Adrenal gland (tissue), 12 donors: ENCODE measurements around the gene HSF2BP. TPM values are rescaled to one million over a fixed set of nuclear protein-coding genes. Genes with fewer than 3 reads are reported as not detected.
"Not testable (repeated sequence)": the region's sequence is repeated elsewhere in the genome, so short reads cannot be mapped to it uniquely, and the experiment has no call there.

Experiments used
- DNase-seq, 7 donors: peaks; one replicate each; pipeline ENCODE4 v3.0.0-alpha.2; 2019 to 2020
- H3K27ac ChIP-seq, 5 donors: fragments of 200-600 bp; sonication (generic) in 4 of 5; 1 replicate in 3 of 5; 2 replicates in 2 of 5; pipeline versions ENCODE4 v1.5.1 to v1.8.0; 2016 to 2020; ENCODE audit warnings: mild to moderate bottlenecking in 1 of 5
- H3K27me3 ChIP-seq: fragments of 200-600 bp; 2 replicates; pipeline ENCODE4 v1.8.0; 2021
- H3K36me3 ChIP-seq, 2 donors: fragments of 200-600 bp; replicated peaks in 1 of 2; 1 replicate in 1 of 2; 2 replicates in 1 of 2; pipeline versions ENCODE4 v1.5.1 to v1.8.0; 2018 to 2022
- H3K4me1 ChIP-seq, 2 donors: fragments of 200-600 bp; replicated peaks in 1 of 2; 1 replicate in 1 of 2; 2 replicates in 1 of 2; pipeline versions ENCODE4 v1.5.1 to v1.8.0; 2018 to 2021
- H3K4me3 ChIP-seq, 4 donors: fragments of 200-600 bp; sonication (generic) in 3 of 4; one replicate each; pipeline ENCODE4 v1.5.1; 2016 to 2018
- H3K9me3 ChIP-seq, 3 donors: fragments of 200-600 bp; sonication (generic) in 1 of 3; replicated peaks in 1 of 3; 1 replicate in 2 of 3; 2 replicates in 1 of 3; pipeline versions ENCODE4 v1.5.1 to v1.8.0; 2016 to 2021
- CTCF ChIP-seq, 6 experiments: fragments of 450-650 bp in 4 of 6; fragments of 200-600 bp in 2 of 6; sonication (generic) in 1 of 6; IDR thresholded peaks; 1 replicate in 5 of 6; 2 replicates in 1 of 6; pipeline versions ENCODE4 v1.5.1 to v1.8.0; 2016 to 2021; ENCODE audit warnings: antibody characterized with exemption in 6 of 6, mild to moderate bottlenecking in 2 of 6, moderate library complexity in 1 of 6
- POLR2A ChIP-seq, 2 donors: fragments of 450-650 bp; IDR thresholded peaks; one replicate each; pipeline ENCODE4 v1.6.1; 2017; ENCODE audit warnings: antibody characterized with exemption in 2 of 2, mild to moderate bottlenecking in 2 of 2, moderate library complexity in 1 of 2
- WGBS, 4 donors: extraction: QIAGEN DNeasy Blood & Tissue Kit in 2 of 4; methylation state at CpG; one replicate each; pipeline versions ENCODE4 v1.1.5 to v1.1.7; 2013 to 2017; 5-methylcytosine and 5-hydroxymethylcytosine counted together
- intact Hi-C, 2 donors: fragments of 100-400 bp; cut with DNase I; formaldehyde crosslinking; loops; one replicate each; pipeline versions ENCODE4 v1.14.1 to v1.15.0; 2022 to 2023
- polyA plus RNA-seq, 3 donors: library from polyadenylated mRNA; stranded (reverse); fragments of 200-250 nt in 2 of 3; fragments of 350-450 nt in 1 of 3; fragmentation: Illumina TruSeq in 1 of 3; extraction: RNeasy Lipid Tissue Mini Kit (QIAGEN cat#74804) in 1 of 3; gene quantifications; one replicate each; pipeline ENCODE4 v1.2.3, GENCODE V29; 2013 to 2014
- total RNA-seq, 9 donors: library from RNA; depleted of rRNA in 4 of 9; stranded (reverse); fragments of >200 nt in 4 of 9; fragments of 120-200 nt in 1 of 9; fragmentation: NEBNext Ultra II Directional in 1 of 9; extraction: Animal tissue kit (Norgen Biotek cat#: 25700) in 1 of 9; gene quantifications; one replicate each; pipeline versions ENCODE4 v1.1.0 to v1.2.4, GENCODE V29; 2013 to 2023
- donor health status: healthy with polysubstance abuse.
- donor health status: Bipolar disorder and iron deficiency.
- donor health status: DM: yes; HTN: yes; CAD: no.
- donor health status: DM: no; HTN: no; CAD: no.
- donor health status: DM: no; HTN: no; CAD: no.
- donor health status: DM: yes; HTN: yes; CAD: no.

HSF2BP gene
- total and polyA plus RNA-seq, 12 donors, result 0.23 to 1.5 (median 0.42) TPM; not detected in 2

- Histone ChIP-seq H3K4me1 (no peaks in the 10 kb centered on the region), H3K27me3 (no peaks in the 10 kb centered on the region), H3K36me3 (no peaks in the 10 kb centered on the region), H3K27ac (peak overlapping the region in 3 of 5 donors; percentile 40 to 63 (median 49)), H3K4me3 (no peak overlapping the region), H3K9me3 (no peaks in the 10 kb centered on the region)
- WGBS, 4 donors, result 66 to 80% (median 80%) methylated on average over 16 to 19 of the region's 19 CpGs
- intact Hi-C loops, result no loop called here
- TF ChIP-seq POLR2A (IDR thresholded peaks at IDR 0.05) (no peak), CTCF (IDR thresholded peaks at IDR 0.05) (no peak)
- peak in 6 of 7 donors; percentile 23 to 70 (median 46) for DNase-seq
Observed at GRCh38 chr21:43574741-43575472, 84.4 kb downstream of the HSF2BP start.

- TF ChIP-seq POLR2A (IDR thresholded peaks at IDR 0.05), result no peak
- TF ChIP-seq CTCF (IDR thresholded peaks at IDR 0.05), result no peak
- Histone ChIP-seq H3K36me3 (no peaks in the 10 kb centered on the region), H3K4me1 (no peaks in the 10 kb centered on the region), H3K27me3 (no peaks in the 10 kb centered on the region), H3K9me3 (no peaks in the 10 kb centered on the region), H3K27ac (no peak overlapping the region), H3K4me3 (no peak overlapping the region)
- 91 to 95% (median 94%) methylated on average over 5 to 7 of the region's 7 CpGs for WGBS, 4 donors
- DNase-seq, result no peak
- intact Hi-C loops, result no loop called here
Observed at GRCh38 chr21:43573921-43574320, 85.4 kb downstream of the HSF2BP start.

DNA sequence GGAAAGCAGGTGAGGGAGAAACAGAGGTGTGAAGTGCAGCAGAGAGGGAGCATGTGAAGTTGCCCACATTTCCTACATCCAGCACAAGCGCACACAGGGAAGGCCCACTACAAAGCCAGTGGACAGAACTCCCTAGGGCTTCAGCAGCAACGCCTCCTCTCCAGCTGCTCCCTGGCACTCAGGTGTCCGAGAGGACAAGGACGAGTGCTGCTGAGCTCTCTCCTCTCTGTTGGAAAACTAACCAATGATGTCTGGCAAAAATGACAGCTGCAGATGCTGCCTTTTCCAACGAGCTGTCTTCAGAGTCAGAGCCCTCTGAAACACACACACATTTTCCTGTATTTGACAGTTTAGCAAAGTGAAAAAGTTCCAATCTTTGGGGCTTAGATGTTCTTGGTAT lies 86.8 kb downstream of the HSF2BP start:
- WGBS, 4 donors, result 71 to 85% (median 76%) methylated on average over 5 of the region's 5 CpGs
- no peak overlapping the region for H3K4me3 ChIP-seq
- intact Hi-C loops, result no loop called here

DNA sequence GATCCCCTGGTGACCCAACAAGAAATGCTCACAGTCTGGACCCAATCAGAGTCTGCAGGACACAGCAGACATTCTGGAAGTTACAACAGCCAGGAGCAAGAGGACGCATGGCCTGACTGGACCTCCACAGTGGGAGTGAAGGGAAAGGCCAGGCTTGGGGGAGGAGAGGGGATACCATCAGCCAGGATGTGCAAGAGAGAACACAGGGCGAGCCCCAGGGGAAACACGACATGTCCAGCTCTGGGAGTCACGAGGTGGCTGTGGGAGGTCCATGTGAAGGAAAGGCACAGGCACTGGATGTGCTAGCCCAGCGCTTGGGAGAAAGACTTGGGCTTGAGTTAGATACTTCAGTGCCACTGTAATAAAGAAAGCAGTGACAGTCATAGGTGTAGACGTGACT lies 87.3 kb downstream of the HSF2BP start:
- no peak overlapping the region for H3K4me3 ChIP-seq
- 73 to 91% (median 77%) methylated on average over 6 of the region's 6 CpGs for WGBS, 4 donors
- DNase-seq, result no peak
- no peaks in the 10 kb centered on the region for H3K4me1 ChIP-seq
- no peaks in the 10 kb centered on the region for H3K36me3 ChIP-seq
- H3K27me3 ChIP-seq, result no peaks in the 10 kb centered on the region
- TF ChIP-seq POLR2A (IDR thresholded peaks at IDR 0.05) (no peak), CTCF (IDR thresholded peaks at IDR 0.05) (no peak)
- no peak overlapping the region for H3K27ac ChIP-seq
- intact Hi-C loops, result no loop called here
- H3K9me3 ChIP-seq, result no peaks in the 10 kb centered on the region

More for the DNA sequence above, 86.8 kb downstream of the HSF2BP start:
- H3K4me1 ChIP-seq, result no peaks in the 10 kb centered on the region
- DNase-seq, result no peak
- no peaks in the 10 kb centered on the region for H3K36me3 ChIP-seq
- H3K9me3 ChIP-seq, result no peaks in the 10 kb centered on the region
- no peaks in the 10 kb centered on the region for H3K27me3 ChIP-seq
- H3K27ac ChIP-seq, result no peak overlapping the region
- TF ChIP-seq POLR2A (IDR thresholded peaks at IDR 0.05), result no peak
- no peak for TF ChIP-seq CTCF (IDR thresholded peaks at IDR 0.05)

DNA sequence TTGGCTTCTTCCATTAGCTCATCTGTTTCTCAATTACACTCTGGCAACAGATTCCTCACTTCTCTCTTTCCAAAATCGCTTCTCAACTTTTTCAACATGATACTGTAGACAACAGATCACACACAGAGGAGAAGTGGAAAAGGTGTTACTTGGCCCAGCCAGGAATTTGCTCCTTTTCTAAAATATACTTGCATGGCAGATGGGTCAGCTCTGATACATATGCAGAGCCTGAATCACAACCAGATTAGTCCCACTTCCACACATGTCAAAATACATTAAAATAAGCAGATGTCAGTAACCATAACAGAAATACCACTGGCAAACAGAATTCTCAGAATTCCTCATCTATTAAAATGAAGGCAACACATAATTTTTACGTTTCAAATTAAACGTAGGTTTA lies 89.1 kb downstream of the HSF2BP start:
- H3K4me3 ChIP-seq, H3K9me3 ChIP-seq, intact Hi-C loops, H3K4me1 ChIP-seq, H3K36me3 ChIP-seq, H3K27me3 ChIP-seq, H3K27ac ChIP-seq, DNase-seq: not testable (repeated sequence)
- WGBS, 4 donors, result no CpG with 5 or more reads among the region's 3 CpGs

DNA sequence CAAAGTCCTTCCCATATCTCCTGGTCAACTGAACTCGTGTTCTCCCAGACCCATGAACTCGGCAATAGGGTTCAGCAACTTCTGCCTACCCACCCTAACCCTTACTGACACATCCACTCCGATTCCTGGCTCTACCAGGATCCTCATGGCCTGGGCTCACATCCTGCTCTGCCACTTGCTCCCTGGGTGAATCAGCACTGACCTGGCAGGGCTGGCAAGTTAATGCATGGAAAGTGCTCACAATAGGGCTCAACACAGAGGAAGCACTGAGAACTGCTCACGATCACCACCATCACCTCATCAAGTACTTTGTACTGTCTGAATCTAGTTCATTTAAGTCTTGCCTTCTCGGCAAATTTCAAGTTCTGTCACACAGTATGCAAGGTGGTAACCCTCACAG lies 96.8 kb downstream of the HSF2BP start:
- DNase-seq, H3K36me3 ChIP-seq, H3K9me3 ChIP-seq, H3K4me3 ChIP-seq, H3K4me1 ChIP-seq, H3K27me3 ChIP-seq, H3K27ac ChIP-seq, intact Hi-C loops: not testable (repeated sequence)
- no CpG with 5 or more reads among the region's 5 CpGs for WGBS, 4 donors

- H3K27ac ChIP-seq, H3K36me3 ChIP-seq, DNase-seq, H3K9me3 ChIP-seq, H3K4me1 ChIP-seq, intact Hi-C loops, H3K4me3 ChIP-seq, H3K27me3 ChIP-seq: not testable (repeated sequence)
- no CpG with 5 or more reads among the region's 2 CpGs for WGBS, 4 donors
Observed at GRCh38 chr21:43540561-43540960, 118.7 kb downstream of the HSF2BP start.
